ENCODE results near the gene ORMDL3.
A peak's percentile ranks its signal among the peaks of the same experiment; 100 is the strongest.
"Not testable (repeated sequence)": the region's sequence is repeated elsewhere in the genome, so short reads cannot be mapped to it uniquely, and the experiment has no call there.

Gene ORMDL3

GRCh38 chr17:39951924-39952679, 24.7 kb upstream of the ORMDL3 start:
- H3K4me3 ChIP-seq (ENCODE audit: control insufficient read depth, low read depth, low read length) = peak overlapping the region; percentile 34
- DNase-seq (ENCODE audit: low read depth) = no peak

GRCh38 chr17:39950871-39951348, 23.5 kb upstream of the ORMDL3 start:
- DNase-seq (ENCODE audit: low read depth) = peak; percentile 53
- no peak for TF ChIP-seq CTCF (conservative IDR thresholded peaks at IDR 0.05; ENCODE audit: control insufficient read depth, insufficient read depth, low read depth, low read length)

More at GRCh38 chr17:39951924-39952679, 24.7 kb upstream of the ORMDL3 start:
- TF ChIP-seq CTCF (conservative IDR thresholded peaks at IDR 0.05; ENCODE audit: control insufficient read depth, insufficient read depth, low read depth, low read length) = no peak

GRCh38 chr17:39949028-39949427, 21.6 kb upstream of the ORMDL3 start:
- H3K4me3 ChIP-seq (ENCODE audit: control insufficient read depth, low read depth, low read length) = no peak overlapping the region
- no peak for TF ChIP-seq CTCF (conservative IDR thresholded peaks at IDR 0.05; ENCODE audit: control insufficient read depth, insufficient read depth, low read depth, low read length)
- DNase-seq (ENCODE audit: low read depth) = no peak

More at GRCh38 chr17:39950871-39951348, 23.5 kb upstream of the ORMDL3 start:
- H3K4me3 ChIP-seq (ENCODE audit: control insufficient read depth, low read depth, low read length) = no peak overlapping the region

- not testable (repeated sequence) for DNase-seq (ENCODE audit: low read depth); H3K4me3 ChIP-seq (ENCODE audit: control insufficient read depth, low read depth, low read length)
Measured at GRCh38 chr17:39948489-39948828, 21.1 kb upstream of the ORMDL3 start.

GRCh38 chr17:39946551-39947330, 19.3 kb upstream of the ORMDL3 start:
- no peak for TF ChIP-seq CTCF (conservative IDR thresholded peaks at IDR 0.05; ENCODE audit: control insufficient read depth, insufficient read depth, low read depth, low read length)
- H3K4me3 ChIP-seq (ENCODE audit: control insufficient read depth, low read depth, low read length) = no peak overlapping the region
- no peak for DNase-seq (ENCODE audit: low read depth)

- no peak for DNase-seq (ENCODE audit: low read depth)
- H3K4me3 ChIP-seq (ENCODE audit: control insufficient read depth, low read depth, low read length) = no peak overlapping the region
- no peak for TF ChIP-seq CTCF (conservative IDR thresholded peaks at IDR 0.05; ENCODE audit: control insufficient read depth, insufficient read depth, low read depth, low read length)
Measured at GRCh38 chr17:39944393-39944711, 17.0 kb upstream of the ORMDL3 start.

- DNase-seq (ENCODE audit: low read depth) = no peak
- TF ChIP-seq CTCF (conservative IDR thresholded peaks at IDR 0.05; ENCODE audit: control insufficient read depth, insufficient read depth, low read depth, low read length) = no peak
- no peak overlapping the region for H3K4me3 ChIP-seq (ENCODE audit: control insufficient read depth, low read depth, low read length)
Measured at GRCh38 chr17:39943702-39944392, 16.4 kb upstream of the ORMDL3 start.
